H9 (cell line): ENCODE data around the gene POLR2L. TPM values are rescaled to one million over a fixed set of nuclear protein-coding genes. Genes with fewer than 3 reads are reported as not detected.
A peak's percentile ranks its signal among the peaks of the same experiment; 100 is the strongest.

Experiments used
- DNase-seq: peaks from one replicate; pipeline ENCODE4 v3.0.0-alpha.2; 2017
- H2AFZ ChIP-seq: one replicate; pipeline ENCODE4 v1.6.1; 2013; ENCODE audit warnings: mild to moderate bottlenecking, low read length, control low read depth, moderate library complexity
- H2AK5ac ChIP-seq: 2 replicates; pipeline ENCODE4 v1.6.1; 2013; ENCODE audit warnings: low read length, control low read depth, mixed read lengths; ENCODE audit not compliant: insufficient read length
- H2BK120ac ChIP-seq: one replicate; pipeline ENCODE4 v1.6.1; 2013; ENCODE audit warnings: low read depth, mild to moderate bottlenecking, low read length, control low read depth, inconsistent platforms; ENCODE audit not compliant: poor library complexity, severe bottlenecking
- H2BK12ac ChIP-seq: 2 replicates; pipeline ENCODE4 v1.6.1; 2013; ENCODE audit warnings: low read length, control low read depth, mixed read lengths, low read depth; ENCODE audit not compliant: insufficient read length
- H2BK15ac ChIP-seq: 2 replicates; pipeline ENCODE4 v1.6.1; 2013; ENCODE audit warnings: low read depth, low read length, control low read depth
- H2BK20ac ChIP-seq: one replicate; pipeline ENCODE4 v1.6.1; 2013; ENCODE audit warnings: low read depth, mild to moderate bottlenecking, low read length, control low read depth, inconsistent platforms; ENCODE audit not compliant: poor library complexity, severe bottlenecking
- H2BK5ac ChIP-seq: 2 replicates; pipeline ENCODE4 v1.6.1; 2013; ENCODE audit warnings: low read length, control low read depth, mixed read lengths; ENCODE audit not compliant: insufficient read length
- H3K14ac ChIP-seq: 2 replicates; pipeline ENCODE4 v1.6.1; 2013; ENCODE audit warnings: low read length, control low read depth; ENCODE audit not compliant: insufficient read depth
- H3K18ac ChIP-seq: 2 replicates; pipeline ENCODE4 v1.6.1; 2013; ENCODE audit warnings: low read depth, mild to moderate bottlenecking, mixed read lengths, low read length, control low read depth; ENCODE audit not compliant: insufficient read length
- H3K23ac ChIP-seq: 2 replicates; pipeline ENCODE4 v1.6.1; 2013; ENCODE audit warnings: low read length, control low read depth, mixed read lengths, low read depth; ENCODE audit not compliant: insufficient read length
- H3K23me2 ChIP-seq: 2 replicates; pipeline ENCODE4 v1.6.1; 2013; ENCODE audit warnings: low read depth, mild to moderate bottlenecking, mixed read lengths, low read length, control low read depth; ENCODE audit not compliant: insufficient read length, poor library complexity, severe bottlenecking
- H3K27ac ChIP-seq: 2 replicates; pipeline ENCODE4 v1.5.1; 2013; ENCODE audit warnings: low read length, control low read depth, mixed read lengths, low read depth; ENCODE audit not compliant: insufficient read length
- H3K27me3 ChIP-seq: 2 replicates; pipeline ENCODE4 v1.6.1; 2013; ENCODE audit warnings: low read length, control low read depth, inconsistent platforms; ENCODE audit not compliant: insufficient read depth
- H3K4ac ChIP-seq: 2 replicates; pipeline ENCODE4 v1.6.1; 2013; ENCODE audit warnings: low read depth, mild to moderate bottlenecking, control low read depth, inconsistent platforms, low read length, moderate library complexity
- H3K4me1 ChIP-seq: 2 replicates; pipeline ENCODE4 v1.6.1; 2013; ENCODE audit warnings: low read length, control low read depth, inconsistent platforms; ENCODE audit not compliant: insufficient read depth
- H3K4me2 ChIP-seq: 2 replicates; pipeline ENCODE4 v1.6.1; 2013; ENCODE audit warnings: low read length, control low read depth, mixed read lengths; ENCODE audit not compliant: insufficient read length, insufficient read depth
- H3K56ac ChIP-seq: 2 replicates; pipeline ENCODE4 v1.6.1; 2013; ENCODE audit warnings: low read depth, mild to moderate bottlenecking, mixed read lengths, low read length, control low read depth; ENCODE audit not compliant: insufficient read length
- H3K79me1 ChIP-seq: 2 replicates; pipeline ENCODE4 v1.6.1; 2013; ENCODE audit warnings: low read depth, mild to moderate bottlenecking, moderate library complexity, low read length, control low read depth, inconsistent platforms; ENCODE audit not compliant: insufficient read depth, poor library complexity, severe bottlenecking
- H3K79me2 ChIP-seq: 2 replicates; pipeline ENCODE4 v1.6.1; 2013; ENCODE audit warnings: low read length, control low read depth, inconsistent platforms; ENCODE audit not compliant: insufficient read depth
- H3K9ac ChIP-seq: 2 replicates; pipeline ENCODE4 v1.6.1; 2013; ENCODE audit warnings: low read length, control low read depth, mixed read lengths; ENCODE audit not compliant: insufficient read length; ENCODE audit errors: extremely low read depth
- H3K9me3 ChIP-seq: one replicate; pipeline ENCODE4 v1.6.1; 2013; ENCODE audit warnings: low read depth, low read length, inconsistent platforms; ENCODE audit not compliant: control insufficient read depth
- H3T11ph ChIP-seq: one replicate; pipeline ENCODE4 v1.6.1; 2013; ENCODE audit warnings: mild to moderate bottlenecking, low read length, control low read depth, inconsistent platforms
- H4K20me1 ChIP-seq: one replicate; pipeline ENCODE4 v1.6.1; 2013; ENCODE audit not compliant: control insufficient read depth, insufficient read length, insufficient read depth
- H4K5ac ChIP-seq: 2 replicates; pipeline ENCODE4 v1.6.1; 2013; ENCODE audit warnings: low read depth, mild to moderate bottlenecking, mixed read lengths, low read length, control low read depth; ENCODE audit not compliant: insufficient read length
- H4K8ac ChIP-seq: replicated peaks from 2 replicates; pipeline ENCODE4 v1.6.1; 2013; ENCODE audit warnings: low read length, control low read depth, mixed read lengths, low read depth; ENCODE audit not compliant: insufficient read length
- H4K91ac ChIP-seq: 2 replicates; pipeline ENCODE4 v1.6.1; 2013; ENCODE audit warnings: low read depth, mild to moderate bottlenecking, moderate library complexity, mixed read lengths, low read length, control low read depth; ENCODE audit not compliant: insufficient read length
- H3K27ac Mint-ChIP-seq, 3 experiments: 2 replicates in 2 of 3; 3 replicates in 1 of 3; pipeline ENCODE4 v1.8.0; 2020 to 2021; ENCODE audit warnings: mixed read lengths in 3 of 3, mild to moderate bottlenecking in 1 of 3, moderate library complexity in 1 of 3
- H3K27me3 Mint-ChIP-seq: 2 replicates; pipeline ENCODE4 v1.8.0; 2021; ENCODE audit warnings: low read depth, mild to moderate bottlenecking, moderate library complexity, mixed read lengths
- H3K36me3 Mint-ChIP-seq, 3 experiments: 2 replicates in 2 of 3; 3 replicates in 1 of 3; pipeline ENCODE4 v1.8.0; 2020 to 2021; ENCODE audit warnings: low read depth in 3 of 3, mixed read lengths in 3 of 3; ENCODE audit not compliant: insufficient read depth in 1 of 3
- H3K4me1 Mint-ChIP-seq, 2 experiments: 2 replicates each; pipeline ENCODE4 v1.8.0; 2020; ENCODE audit warnings: mixed read lengths in 2 of 2
- H3K4me3 Mint-ChIP-seq, 2 experiments: 2 replicates in 1 of 2; 3 replicates in 1 of 2; pipeline ENCODE4 v1.8.0; 2020 to 2021; ENCODE audit warnings: mild to moderate bottlenecking in 2 of 2, mixed read lengths in 2 of 2, moderate library complexity in 1 of 2
- H3K9me3 Mint-ChIP-seq, 2 experiments: 2 replicates in 1 of 2; 3 replicates in 1 of 2; pipeline ENCODE4 v1.8.0; 2020; ENCODE audit warnings: mild to moderate bottlenecking in 2 of 2, mixed read lengths in 2 of 2, moderate library complexity in 1 of 2
- WGBS: extraction: QIAGEN DNeasy Blood & Tissue Kit; methylation state at CpG from one replicate; pipeline ENCODE4 v1.1.7; 2013; ENCODE audit warnings: missing lambda C conversion rate, low lambda C conversion rate, mixed read lengths; ENCODE audit not compliant: insufficient read length; ENCODE audit errors: extremely low coverage; 5-methylcytosine and 5-hydroxymethylcytosine counted together
- total RNA-seq: library from RNA; stranded (reverse); gene quantifications from 2 replicates; pipeline ENCODE4 v1.2.1, GENCODE V29; 2021
- TF ChIP-seq, protein P1 (sequence below): fragments of 200-600 bp; sonication (generic); conservative IDR thresholded peaks from 3 replicates; pipeline ENCODE4 v1.8.0; 2021; ENCODE audit warnings: antibody characterized with exemption, mild to moderate bottlenecking

POLR2L gene
- total RNA-seq, 1 experiment from 2014 or later = 135 TPM

DNA sequence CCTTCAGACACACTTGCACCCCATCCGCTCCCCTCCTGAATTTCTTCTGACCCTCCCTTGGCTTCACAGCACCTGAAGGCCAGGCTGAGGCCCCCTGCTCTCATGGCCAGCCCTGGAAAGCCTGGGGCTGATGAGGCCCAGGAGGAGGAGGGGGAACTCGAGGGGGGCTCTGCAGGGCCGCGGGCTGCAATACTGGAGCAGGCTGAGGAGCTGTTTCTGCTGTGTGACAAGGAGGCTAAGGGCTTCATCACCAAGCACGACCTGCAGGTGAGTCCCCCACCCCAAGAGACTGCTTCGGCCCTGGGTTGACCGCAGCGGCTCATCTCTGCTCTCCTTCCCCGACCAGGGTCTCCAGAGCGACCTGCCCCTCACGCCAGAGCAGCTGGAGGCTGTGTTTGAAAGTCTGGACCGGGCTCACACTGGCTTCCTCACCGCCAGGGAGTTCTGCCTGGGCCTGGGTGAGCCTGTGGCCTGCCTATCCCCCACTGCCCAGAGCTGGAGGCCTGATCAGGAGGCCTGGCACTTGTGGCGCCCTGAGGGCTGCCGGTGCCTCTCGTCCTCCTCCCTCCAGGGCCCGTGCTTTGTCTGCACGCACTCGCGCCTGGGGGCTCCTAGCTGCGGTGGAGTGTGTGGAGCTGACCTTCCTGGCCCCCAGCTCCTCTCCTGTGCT lies 13.7 kb downstream of the POLR2L start:
- H2AFZ ChIP-seq = no peak overlapping the region
- H3K27me3 ChIP-seq = peaks cover 9% of the 10 kb centered on the region; the same call in 1 of the 2 replicates
- no peaks in the 10 kb centered on the region for H3K79me2 ChIP-seq
- H3K4me3 Mint-ChIP-seq = peak overlapping the region; percentile 64 to 84
- H3K18ac ChIP-seq = no peak overlapping the region
- H4K91ac ChIP-seq = no peak overlapping the region
- TF ChIP-seq, protein P1, sequence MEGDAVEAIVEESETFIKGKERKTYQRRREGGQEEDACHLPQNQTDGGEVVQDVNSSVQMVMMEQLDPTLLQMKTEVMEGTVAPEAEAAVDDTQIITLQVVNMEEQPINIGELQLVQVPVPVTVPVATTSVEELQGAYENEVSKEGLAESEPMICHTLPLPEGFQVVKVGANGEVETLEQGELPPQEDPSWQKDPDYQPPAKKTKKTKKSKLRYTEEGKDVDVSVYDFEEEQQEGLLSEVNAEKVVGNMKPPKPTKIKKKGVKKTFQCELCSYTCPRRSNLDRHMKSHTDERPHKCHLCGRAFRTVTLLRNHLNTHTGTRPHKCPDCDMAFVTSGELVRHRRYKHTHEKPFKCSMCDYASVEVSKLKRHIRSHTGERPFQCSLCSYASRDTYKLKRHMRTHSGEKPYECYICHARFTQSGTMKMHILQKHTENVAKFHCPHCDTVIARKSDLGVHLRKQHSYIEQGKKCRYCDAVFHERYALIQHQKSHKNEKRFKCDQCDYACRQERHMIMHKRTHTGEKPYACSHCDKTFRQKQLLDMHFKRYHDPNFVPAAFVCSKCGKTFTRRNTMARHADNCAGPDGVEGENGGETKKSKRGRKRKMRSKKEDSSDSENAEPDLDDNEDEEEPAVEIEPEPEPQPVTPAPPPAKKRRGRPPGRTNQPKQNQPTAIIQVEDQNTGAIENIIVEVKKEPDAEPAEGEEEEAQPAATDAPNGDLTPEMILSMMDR = no peak
- peaks cover 36% of the 10 kb centered on the region for H3K27me3 Mint-ChIP-seq
- H4K20me1 ChIP-seq = no peaks in the 10 kb centered on the region
- H3K4me2 ChIP-seq = peak overlapping the region; percentile 56
- H3T11ph ChIP-seq = no peak overlapping the region
- H3K9ac ChIP-seq = no peak overlapping the region
- H2BK20ac ChIP-seq = no peak overlapping the region
- H3K79me1 ChIP-seq = no peaks in the 10 kb centered on the region
- H3K27ac ChIP-seq = no peak overlapping the region
- no CpG with 5 or more reads among the region's 21 CpGs for WGBS
- no peak overlapping the region for H2AK5ac ChIP-seq
- H3K4me1 ChIP-seq = no peaks in the 10 kb centered on the region; the same call in 1 of the 2 replicates
- no peak overlapping the region for H2BK12ac ChIP-seq
- H3K4me1 Mint-ChIP-seq = peaks cover 32 to 46% of the 10 kb centered on the region in 2 experiments
- H3K23ac ChIP-seq = no peak overlapping the region
- peaks cover 0 to 12% (median 10%) of the 10 kb centered on the region in 3 experiments; a peak in 6 of 7 replicates for H3K36me3 Mint-ChIP-seq
- peaks cover 29% of the 10 kb centered on the region for H3K23me2 ChIP-seq
- no peak overlapping the region for H4K5ac ChIP-seq
- H3K27ac Mint-ChIP-seq = peak overlapping the region in 1 of 3 experiments; percentile 18; a peak in 1 of 7 replicates
- H4K8ac ChIP-seq = no peak overlapping the region
- H2BK5ac ChIP-seq = no peak overlapping the region
- no peaks in the 10 kb centered on the region for H3K9me3 ChIP-seq
- no peak overlapping the region for H2BK15ac ChIP-seq
- no peak overlapping the region for H3K56ac ChIP-seq
- no peak overlapping the region for H3K4ac ChIP-seq
- H3K14ac ChIP-seq = no peak overlapping the region
- no peak overlapping the region for H2BK120ac ChIP-seq
- no peak for DNase-seq
- H3K9me3 Mint-ChIP-seq = no peaks in the 10 kb centered on the region
